H1 (cell line): ENCODE data around the gene HMMR. TPM values are rescaled to one million over a fixed set of nuclear protein-coding genes. Genes with fewer than 3 reads are reported as not detected.

Experiments used
- ASH2L ChIP-seq: fragments of 200-600, 300-600 bp; sonication (generic); IDR thresholded peaks from one replicate; pipeline ENCODE4 v1.7.1; 2017; ENCODE audit warnings: low read length
- BRCA1 ChIP-seq: IDR thresholded peaks from 2 replicates; pipeline ENCODE4 v1.6.1; 2012; ENCODE audit warnings: low read depth, low read length, improper control_type of control experiment
- CBX5 ChIP-seq: fragments of 300-800, 300-1000 bp; sonication (generic); IDR thresholded peaks from 2 replicates; pipeline ENCODE4 v1.7.1; 2016; ENCODE audit warnings: antibody characterized with exemption, low read length, low read depth
- CBX8 ChIP-seq: fragments of 300-800, 300-1000 bp; sonication (generic); IDR thresholded peaks from 2 replicates; pipeline ENCODE4 v1.7.1; 2016; ENCODE audit warnings: low read depth, low read length, borderline replicate concordance
- CTBP2 ChIP-seq: IDR thresholded peaks from 2 replicates; pipeline ENCODE4 v1.7.0; 2011; ENCODE audit warnings: borderline replicate concordance, mild to moderate bottlenecking, moderate library complexity, mixed read lengths, low read length; ENCODE audit not compliant: insufficient read depth, insufficient read length
- CTCF ChIP-seq, 3 experiments: IDR thresholded peaks; 1 replicate in 2 of 3; 2 replicates in 1 of 3; pipeline versions ENCODE4 v1.5.1 to v1.6.1; 2011; ENCODE audit warnings: low read length in 3 of 3, mild to moderate bottlenecking in 3 of 3, inconsistent platforms in 2 of 3, low read depth in 1 of 3, moderate library complexity in 1 of 3; ENCODE audit not compliant: insufficient read depth in 1 of 3; ENCODE audit errors: control extremely low read depth in 1 of 3
- EGR1 ChIP-seq: IDR thresholded peaks from 2 replicates; pipeline ENCODE4 v1.6.1; 2011; ENCODE audit warnings: low read depth, low read length, borderline replicate concordance
- EZH2 ChIP-seq: fragments of 200-600 bp; sonication (generic); IDR thresholded peaks from 2 replicates; pipeline ENCODE4 v1.7.1; 2012; ENCODE audit warnings: low read depth, mild to moderate bottlenecking, moderate library complexity, low read length, inconsistent platforms; ENCODE audit not compliant: severe bottlenecking
- GABPA ChIP-seq: IDR thresholded peaks from 2 replicates; pipeline ENCODE4 v1.6.1; 2011; ENCODE audit warnings: mild to moderate bottlenecking, low read length, moderate library complexity, borderline replicate concordance; ENCODE audit not compliant: insufficient read depth
- GTF2F1 ChIP-seq: IDR thresholded peaks from 2 replicates; pipeline ENCODE4 v1.6.1; 2012; ENCODE audit warnings: low read depth, low read length, improper control_type of control experiment, borderline replicate concordance
- JUN ChIP-seq: IDR thresholded peaks from 2 replicates; pipeline ENCODE4 v1.6.1; 2011; ENCODE audit warnings: low read depth, mild to moderate bottlenecking, improper control_type of control experiment, low read length
- KDM4A ChIP-seq: IDR thresholded peaks from one replicate; pipeline ENCODE4 v1.7.1; 2012; ENCODE audit warnings: low read depth, mild to moderate bottlenecking, moderate library complexity, low read length, inconsistent platforms; ENCODE audit not compliant: severe bottlenecking
- POLR2A ChIP-seq, 2 experiments: IDR thresholded peaks; 1 replicate in 1 of 2; 2 replicates in 1 of 2; pipeline ENCODE4 v1.6.1; 2011; ENCODE audit warnings: low read depth in 2 of 2, low read length in 2 of 2, mild to moderate bottlenecking in 2 of 2; ENCODE audit errors: control extremely low read depth in 1 of 2
- POU5F1 ChIP-seq: IDR thresholded peaks from 2 replicates; pipeline ENCODE4 v1.6.1; 2011; ENCODE audit warnings: low read depth, mild to moderate bottlenecking, low read length, moderate library complexity
- SAP30 ChIP-seq: fragments of 300-600 bp; sonication (generic); IDR thresholded peaks from 2 replicates; pipeline ENCODE4 v1.7.1; 2012; ENCODE audit warnings: low read length, moderate library complexity, mild to moderate bottlenecking, inconsistent platforms; ENCODE audit not compliant: insufficient read depth, insufficient replicate concordance
- SIN3A ChIP-seq, 2 experiments: IDR thresholded peaks in 1 of 2; conservative IDR thresholded peaks in 1 of 2; 2 replicates each; pipeline ENCODE4 v1.6.1; 2011 to 2012; ENCODE audit warnings: low read length in 2 of 2, improper control_type of control experiment in 1 of 2, low read depth in 1 of 2, mild to moderate bottlenecking in 1 of 2
- SIX5 ChIP-seq: IDR thresholded peaks from 2 replicates; pipeline ENCODE4 v1.6.1; 2011; ENCODE audit warnings: mild to moderate bottlenecking, low read depth, low read length
- TAF7 ChIP-seq: optimal IDR thresholded peaks from 2 replicates; pipeline ENCODE3; 2011; ENCODE audit warnings: low read depth, mild to moderate bottlenecking, inconsistent platforms, low read length, moderate library complexity, borderline replicate concordance
- USF2 ChIP-seq: IDR thresholded peaks from 2 replicates; pipeline ENCODE4 v1.6.1; 2011; ENCODE audit warnings: low read length, improper control_type of control experiment
- polyA plus RNA-seq, 7 experiments: library from polyadenylated mRNA; depleted of rRNA in 3 of 7; stranded (reverse) in 5 of 7; unstranded in 2 of 7; fragments of >200 nt in 5 of 7; fragments of 200-250 nt in 2 of 7; gene quantifications; 1 replicate in 5 of 7; 2 replicates in 1 of 7; 4 replicates in 1 of 7; pipeline versions ENCODE4 v1.2.1 to v1.2.3, GENCODE V29; 2011 to 2013; ENCODE audit warnings: missing spikeins in 2 of 7, mixed read lengths in 2 of 7
- total RNA-seq: library from RNA; stranded (reverse); fragmentation: NEBNext Ultra II Directional; extraction: Animal tissue kit (Norgen Biotek cat#: 25700); gene quantifications from 2 replicates; pipeline ENCODE4 v1.2.1, GENCODE V29; 2021

HMMR gene
- total and polyA plus RNA-seq, 2 of the 8 experiments (the other 6 are each of a cell fraction or from before 2014, with no cell fraction given) = 17.5 to 77.3 TPM

- no peak for TF ChIP-seq CTCF (IDR thresholded peaks at IDR 0.05; ENCODE audit: control extremely low read depth in 1 of 3, insufficient read depth in 1 of 3, low read depth in 1 of 3, low read length in 3 of 3)
- TF ChIP-seq ASH2L = peak; percentile 84
- TF ChIP-seq POLR2A (IDR thresholded peaks at IDR 0.05; ENCODE audit: control extremely low read depth in 1 of 2, low read depth in 2 of 2, low read length in 2 of 2) = peak; percentile 94 to 99
- TF ChIP-seq EZH2 = no peak
- TF ChIP-seq KDM4A = peak; percentile 46
- no peak for TF ChIP-seq CBX5
- peak; percentile 76 for TF ChIP-seq USF2
- peak; percentile 65 for TF ChIP-seq BRCA1
- TF ChIP-seq EGR1 = 0 out of 2 replicates have a peak, but pooled peaks have one; percentile 26
- TF ChIP-seq CTBP2 = no peak
- no peak for TF ChIP-seq JUN
- TF ChIP-seq SIX5 = no peak
- TF ChIP-seq GABPA = no peak
- TF ChIP-seq GTF2F1 = peak; percentile 86; the same call in 1 of the 2 replicates
- peak in 1 of 2 experiments; percentile 87; a peak in 2 of 4 replicates for TF ChIP-seq SIN3A (conservative IDR thresholded peaks at IDR 0.05 in 1 of 2, IDR thresholded peaks at IDR 0.05 in 1 of 2; ENCODE audit: low read depth in 1 of 2, low read length in 2 of 2)
- TF ChIP-seq POU5F1 = no peak
- peak; percentile 91 for TF ChIP-seq TAF7
- no peak for TF ChIP-seq CBX8
- TF ChIP-seq SAP30 = peak; percentile 68
- TF ChIP-seq, all 59 proteins: peak for 25
Observed at GRCh38 chr5:163437309-163438182, 22.9 kb upstream of the HMMR start, which contains the start of gene CCNG1 (continued).
